Measurements from ENCODE around the gene SLK. TPM values are rescaled to one million over a fixed set of nuclear protein-coding genes. Genes with fewer than 3 reads are reported as not detected.
A peak's percentile ranks its signal among the peaks of the same experiment; 100 is the strongest.

The SLK gene
- total RNA-seq, 1 donor from 2014 or later, result 42.7 TPM

- H2AFZ ChIP-seq (replicated peaks), result peak overlapping the region; percentile 78
- H3K4me1 Mint-ChIP-seq, result peaks cover 23% of the 10 kb centered on the region
- no peaks in the 10 kb centered on the region for H3K36me3 ChIP-seq
- H3F3A ChIP-seq (ENCODE audit: low read depth), result peaks cover 39% of the 10 kb centered on the region
- peak overlapping the region; percentile 64 for H3K27ac ChIP-seq
- no peaks in the 10 kb centered on the region for H3K9me3 ChIP-seq (ENCODE audit: low read depth)
- H3K27me3 ChIP-seq, result no peaks in the 10 kb centered on the region
- no peaks in the 10 kb centered on the region for H3K36me3 Mint-ChIP-seq
- peak overlapping the region; percentile 18 for H3K27ac Mint-ChIP-seq
- H4K20me1 ChIP-seq (ENCODE audit: low read depth), result no peaks in the 10 kb centered on the region
- peak; percentile 74 for DNase-seq (ENCODE audit: low spot score)
- H3K4me1 ChIP-seq, result peaks cover 44% of the 10 kb centered on the region
- no peak overlapping the region for H3K9ac ChIP-seq
- H3K4me3 ChIP-seq, result peak overlapping the region; percentile 33
- no peak for TF ChIP-seq CTCF (IDR thresholded peaks at IDR 0.05)
- TF ChIP-seq EZH2 (IDR thresholded peaks at IDR 0.05), result no peak
- TF ChIP-seq EZH2phosphoT487 (IDR thresholded peaks at IDR 0.05), result no peak
- peak overlapping the region; percentile 64 for H3K4me3 Mint-ChIP-seq
- H3K9me3 Mint-ChIP-seq, result no peaks in the 10 kb centered on the region
- no peaks in the 10 kb centered on the region for H3K79me2 ChIP-seq (ENCODE audit: low read depth)
- no peaks in the 10 kb centered on the region for H3K27me3 Mint-ChIP-seq (ENCODE audit: insufficient read depth, low read depth)
- peak overlapping the region; percentile 78 for H3K4me2 ChIP-seq
Observed at GRCh38 chr10:104067525-104067924, 100.6 kb downstream of the SLK start.

DNA sequence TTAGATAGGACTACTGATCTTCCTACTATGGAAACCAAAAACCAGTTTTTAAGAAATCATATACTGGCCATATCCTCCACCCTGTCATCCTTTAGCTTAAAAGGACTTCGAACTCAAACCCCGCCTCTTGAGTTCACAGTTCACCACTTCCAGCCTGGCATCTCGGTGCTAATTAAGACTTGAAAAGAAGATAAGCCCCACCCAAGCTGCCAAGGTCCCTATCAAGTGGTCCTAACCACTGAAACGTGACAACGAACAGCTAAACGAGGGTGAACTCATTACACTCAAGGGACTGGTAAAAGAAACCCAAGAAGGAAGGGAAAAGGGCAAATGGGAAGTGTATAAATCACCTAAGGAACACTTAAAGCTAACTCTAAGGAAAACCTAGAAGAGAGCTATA lies 102.7 kb downstream of the SLK start:
- TF ChIP-seq CTCF (IDR thresholded peaks at IDR 0.05) (no peak), EZH2phosphoT487 (IDR thresholded peaks at IDR 0.05) (no peak), EZH2 (IDR thresholded peaks at IDR 0.05) (no peak)
- Histone ChIP-seq H3K9ac (no peak overlapping the region), H3K4me2 (no peak overlapping the region), H3K27ac (no peak overlapping the region), H3K27me3 (no peaks in the 10 kb centered on the region), H3K9me3 (ENCODE audit: low read depth) (no peaks in the 10 kb centered on the region), H3K4me3 (no peak overlapping the region), H3K4me1 (peaks cover 56% of the 10 kb centered on the region), H3F3A (ENCODE audit: low read depth) (peaks cover 39% of the 10 kb centered on the region), H4K20me1 (ENCODE audit: low read depth) (no peaks in the 10 kb centered on the region), H3K79me2 (ENCODE audit: low read depth) (no peaks in the 10 kb centered on the region), H3K36me3 (no peaks in the 10 kb centered on the region), H2AFZ (replicated peaks) (no peak overlapping the region)
- Mint-ChIP-seq H3K4me1 (peaks cover 23% of the 10 kb centered on the region), H3K9me3 (no peaks in the 10 kb centered on the region), H3K36me3 (no peaks in the 10 kb centered on the region), H3K4me3 (no peak overlapping the region), H3K27ac (no peak overlapping the region), H3K27me3 (ENCODE audit: insufficient read depth, low read depth) (no peaks in the 10 kb centered on the region)
- DNase-seq (ENCODE audit: low spot score), result no peak

GRCh38 chr10:104072786-104073185 lies 105.8 kb downstream of the SLK start:
- Histone ChIP-seq H3K36me3 (no peaks in the 10 kb centered on the region), H3K79me2 (ENCODE audit: low read depth) (no peaks in the 10 kb centered on the region), H3K4me2 (no peak overlapping the region), H4K20me1 (ENCODE audit: low read depth) (no peaks in the 10 kb centered on the region), H3K27ac (no peak overlapping the region), H2AFZ (replicated peaks) (no peak overlapping the region), H3K4me3 (no peak overlapping the region), H3K4me1 (peaks cover 60% of the 10 kb centered on the region), H3K27me3 (no peaks in the 10 kb centered on the region), H3K9me3 (ENCODE audit: low read depth) (no peaks in the 10 kb centered on the region), H3K9ac (no peak overlapping the region), H3F3A (ENCODE audit: low read depth) (peaks cover 39% of the 10 kb centered on the region)
- no peak for DNase-seq (ENCODE audit: low spot score)
- Mint-ChIP-seq H3K4me1 (peaks cover 6% of the 10 kb centered on the region), H3K36me3 (no peaks in the 10 kb centered on the region), H3K27me3 (ENCODE audit: insufficient read depth, low read depth) (no peaks in the 10 kb centered on the region), H3K4me3 (no peak overlapping the region), H3K27ac (no peak overlapping the region), H3K9me3 (no peaks in the 10 kb centered on the region)
- TF ChIP-seq EZH2phosphoT487 (IDR thresholded peaks at IDR 0.05) (no peak), EZH2 (IDR thresholded peaks at IDR 0.05) (no peak), CTCF (IDR thresholded peaks at IDR 0.05) (no peak)

Data from neural progenitor cell (in vitro differentiated cells).